IMR-90 (cell line): ENCODE results near the gene CT45A9. TPM values are rescaled to one million over a fixed set of nuclear protein-coding genes. Genes with fewer than 3 reads are reported as not detected.
"Not testable (repeated sequence)": the region's sequence is repeated elsewhere in the genome, so short reads cannot be mapped to it uniquely, and the experiment has no call there.

Experiments
- ATAC-seq: fragments of 200-7000 bp; cut with Tn5 transposase; 2 replicates; pipeline ENCODE4 v1.9.1; 2020; ENCODE audit warnings: low read depth, mild to moderate bottlenecking, moderate library complexity
- BruUV-seq: library from RNA; stranded (reverse); fragments of 400-500 nt; replicated peaks from 2 replicates; lab custom pipeline; 2021; lab: Mats Ljungman, UMichigan
- CTCF ChIA-PET: fragments of 300-600 bp; formaldehyde crosslinking; extraction: SDS; loops from one replicate; lab custom pipeline; 2021; ENCODE audit warnings: antibody characterized with exemption; lab: Yijun Ruan, JAX
- POLR2A ChIA-PET: fragments of 300-600 bp; sonication (Branson Sonifier 250); formaldehyde crosslinking; loops from one replicate; lab custom pipeline; 2022; ENCODE audit warnings: antibody characterized with exemption; ENCODE audit not compliant: unreplicated experiment; lab: Charles Lee
- DNase-seq: peaks from one replicate; pipeline ENCODE4 v3.0.0; 2013
- H2AFZ ChIP-seq: replicated peaks from 2 replicates; pipeline ENCODE3; 2013; ENCODE audit warnings: low read length, mild to moderate bottlenecking; ENCODE audit not compliant: poor library complexity
- H2AK5ac ChIP-seq: 2 replicates; pipeline ENCODE4 v1.6.1; 2013; ENCODE audit warnings: low read depth, low read length, inconsistent platforms
- H2AK9ac ChIP-seq: replicated peaks from 2 replicates; pipeline ENCODE3; 2013; ENCODE audit warnings: mild to moderate bottlenecking, low read depth, low read length, moderate library complexity; ENCODE audit not compliant: poor library complexity
- H2BK120ac ChIP-seq: 2 replicates; pipeline ENCODE4 v1.6.1; 2013; ENCODE audit warnings: low read depth, low read length, inconsistent platforms
- H2BK15ac ChIP-seq: 3 replicates; pipeline ENCODE4 v1.6.1; 2013; ENCODE audit warnings: low read depth, low read length, inconsistent platforms
- H2BK20ac ChIP-seq: 2 replicates; pipeline ENCODE4 v1.6.1; 2013; ENCODE audit warnings: low read depth, mild to moderate bottlenecking, inconsistent platforms, low read length, moderate library complexity
- H2BK5ac ChIP-seq: 2 replicates; pipeline ENCODE4 v1.6.1; 2013; ENCODE audit warnings: mild to moderate bottlenecking, low read depth, low read length, inconsistent platforms; ENCODE audit not compliant: poor library complexity, severe bottlenecking
- H3K14ac ChIP-seq: replicated peaks from 2 replicates; pipeline ENCODE4 v1.6.1; 2013; ENCODE audit warnings: low read depth, low read length, inconsistent platforms
- H3K18ac ChIP-seq: 2 replicates; pipeline ENCODE4 v1.6.1; 2013; ENCODE audit warnings: low read depth, low read length, control low read depth
- H3K23ac ChIP-seq: 2 replicates; pipeline ENCODE4 v1.6.1; 2013; ENCODE audit warnings: low read depth, low read length, inconsistent platforms
- H3K27ac ChIP-seq: 2 replicates; pipeline ENCODE4 v1.5.1; 2013; ENCODE audit warnings: mild to moderate bottlenecking, control low read depth, low read length; ENCODE audit not compliant: insufficient read depth
- H3K27me3 ChIP-seq: 2 replicates; pipeline ENCODE4 v1.6.1; 2013; ENCODE audit warnings: low read length; ENCODE audit not compliant: control insufficient read depth, insufficient read depth
- H3K36me3 ChIP-seq: 2 replicates; pipeline ENCODE4 v1.6.1; 2013; ENCODE audit warnings: low read length, mixed read lengths; ENCODE audit not compliant: control insufficient read depth, insufficient read depth
- H3K4ac ChIP-seq: 2 replicates; pipeline ENCODE4 v1.6.1; 2013; ENCODE audit warnings: low read depth, low read length, inconsistent platforms
- H3K4me1 ChIP-seq: 2 replicates; pipeline ENCODE4 v1.6.1; 2013; ENCODE audit warnings: low read length, mixed read lengths; ENCODE audit not compliant: control insufficient read depth, insufficient read depth
- H3K4me2 ChIP-seq: 2 replicates; pipeline ENCODE4 v1.6.1; 2013; ENCODE audit warnings: low read depth, mild to moderate bottlenecking, control low read depth, low read length, moderate library complexity
- H3K4me3 ChIP-seq: 2 replicates; pipeline ENCODE4 v1.5.1; 2013; ENCODE audit warnings: low read depth, mild to moderate bottlenecking, control low read depth, low read length, moderate library complexity; ENCODE audit not compliant: insufficient read depth
- H3K56ac ChIP-seq: 2 replicates; pipeline ENCODE4 v1.6.1; 2013; ENCODE audit warnings: low read length, inconsistent platforms; ENCODE audit not compliant: insufficient read depth; ENCODE audit errors: extremely low read depth
- H3K79me1 ChIP-seq, 2 experiments: 2 replicates each; pipeline ENCODE4 v1.6.1; 2013; ENCODE audit warnings: low read length in 2 of 2, inconsistent platforms in 1 of 2, low read depth in 1 of 2
- H3K9ac ChIP-seq: 2 replicates; pipeline ENCODE4 v1.6.1; 2013; ENCODE audit warnings: low read depth, low read length, control low read depth
- H3K9me1 ChIP-seq: 2 replicates; pipeline ENCODE4 v1.6.1; 2013; ENCODE audit warnings: low read length, inconsistent platforms; ENCODE audit not compliant: insufficient read depth
- H3K9me3 ChIP-seq: 2 replicates; pipeline ENCODE4 v1.6.1; 2013; ENCODE audit warnings: low read length; ENCODE audit not compliant: control insufficient read depth, insufficient read depth
- H4K20me1 ChIP-seq: 2 replicates; pipeline ENCODE4 v1.6.1; 2013; ENCODE audit warnings: low read length, inconsistent platforms; ENCODE audit not compliant: insufficient read depth
- H4K5ac ChIP-seq: 2 replicates; pipeline ENCODE4 v1.6.1; 2013; ENCODE audit warnings: mild to moderate bottlenecking, low read depth, low read length, control low read depth
- H4K8ac ChIP-seq, 2 experiments: 2 replicates each; pipeline ENCODE4 v1.6.1; 2013; ENCODE audit warnings: low read depth in 2 of 2, low read length in 2 of 2, control low read depth in 1 of 2, inconsistent platforms in 1 of 2
- H4K91ac ChIP-seq: 2 replicates; pipeline ENCODE4 v1.6.1; 2013; ENCODE audit warnings: low read depth, low read length, inconsistent platforms; ENCODE audit not compliant: insufficient read depth
- WGBS, 2 experiments: methylation state at CpG; one replicate each; pipeline versions ENCODE4 v1.1.5 to v1.1.7; 2013; ENCODE audit warnings: missing lambda C conversion rate in 2 of 2; ENCODE audit not compliant: insufficient read length in 1 of 2; ENCODE audit errors: extremely low coverage in 2 of 2; 5-methylcytosine and 5-hydroxymethylcytosine counted together
- dilution Hi-C: fragments of 300-500 bp; cut with HindIII; formaldehyde crosslinking; loops from one replicate; pipeline ENCODE4 v1.14.3; 2018; ENCODE audit warnings: low sequenced_read_pairs; ENCODE audit not compliant: unreplicated experiment
- in situ Hi-C: fragments of 300-500 bp; cut with MboI; formaldehyde crosslinking; loops from 3 replicates; pipeline ENCODE4 v1.14.3; 2019; ENCODE audit warnings: low sequenced_read_pairs, inconsistent platforms, mixed read lengths
- intact Hi-C: fragments of 100-400 bp; cut with micrococcal nuclease; formaldehyde crosslinking; loops from 2 replicates; pipeline ENCODE4 v1.10.0; 2022
- polyA plus RNA-seq, 3 experiments: library from polyadenylated mRNA; depleted of rRNA; stranded (reverse); fragments of >200 nt; gene quantifications; 2 replicates each; pipeline ENCODE4 v1.2.3, GENCODE V29; 2012; ENCODE audit warnings: low replicate concordance in 1 of 3
- total RNA-seq: library from RNA; depleted of rRNA; stranded (reverse); fragments of >200 nt; gene quantifications from 2 replicates; pipeline ENCODE4 v1.2.3, GENCODE V29; 2012

CT45A9 gene
- total and polyA plus RNA-seq, 2 of the 4 experiments (the other 2 are of a cell fraction), result not detected

GRCh38 chrX:135888230-135888629, 16.6 kb upstream of the CT45A9 start:
- H3K4ac ChIP-seq, H4K91ac ChIP-seq, H3K14ac ChIP-seq, intact Hi-C loops, H2BK5ac ChIP-seq, H2BK15ac ChIP-seq, in situ Hi-C loops, H3K4me2 ChIP-seq, H3K56ac ChIP-seq, H3K23ac ChIP-seq, H2AK9ac ChIP-seq, DNase-seq, H3K36me3 ChIP-seq, H3K4me1 ChIP-seq, H2BK120ac ChIP-seq, H2BK20ac ChIP-seq, POLR2A ChIA-PET, H3K9ac ChIP-seq, H3K79me1 ChIP-seq, H3K9me3 ChIP-seq, H3K18ac ChIP-seq, H3K27ac ChIP-seq, ATAC-seq, H4K5ac ChIP-seq, H4K8ac ChIP-seq, dilution Hi-C loops, H3K9me1 ChIP-seq, H3K27me3 ChIP-seq, H4K20me1 ChIP-seq, H3K4me3 ChIP-seq, H2AFZ ChIP-seq, BruUV-seq, CTCF ChIA-PET, H2AK5ac ChIP-seq: not testable (repeated sequence)
- 56% methylated on average over 3 of the region's 18 CpGs; no CpG with 5 or more reads in 1 of the 2 experiments for WGBS, 2 experiments

GRCh38 chrX:135882741-135883140, 11.1 kb upstream of the CT45A9 start:
- H2BK15ac ChIP-seq, H2AK5ac ChIP-seq, H3K9ac ChIP-seq, H3K18ac ChIP-seq, H3K56ac ChIP-seq, H4K8ac ChIP-seq, H4K91ac ChIP-seq, BruUV-seq, in situ Hi-C loops, H2BK120ac ChIP-seq, H4K5ac ChIP-seq, CTCF ChIA-PET, H3K27me3 ChIP-seq, H2BK20ac ChIP-seq, H3K79me1 ChIP-seq, DNase-seq, intact Hi-C loops, H2AFZ ChIP-seq, H3K4ac ChIP-seq, dilution Hi-C loops, H3K23ac ChIP-seq, ATAC-seq, H3K27ac ChIP-seq, H3K9me3 ChIP-seq, H3K9me1 ChIP-seq, H4K20me1 ChIP-seq, H3K4me3 ChIP-seq, H3K14ac ChIP-seq, H2AK9ac ChIP-seq, H2BK5ac ChIP-seq, H3K4me1 ChIP-seq, H3K4me2 ChIP-seq, H3K36me3 ChIP-seq, POLR2A ChIA-PET: not testable (repeated sequence)
- WGBS, 2 experiments, result no CpG with 5 or more reads among the region's 5 CpGs
